Suprapubic skin (tissue), 4 donors: ENCODE data around the gene KLK15. TPM values are rescaled to one million over a fixed set of nuclear protein-coding genes. Genes with fewer than 3 reads are reported as not detected.

ENCODE experiments used
- DNase-seq, 2 donors: peaks; one replicate each; pipeline ENCODE4 v3.0.0-alpha.2; 2019; ENCODE audit warnings: low spot score in 2 of 2
- H3K27ac ChIP-seq: fragments of 200-600 bp; sonication (generic); one replicate; pipeline ENCODE4 v1.5.1; 2019
- H3K27me3 ChIP-seq: fragments of 200-600 bp; sonication (generic); one replicate; pipeline ENCODE4 v1.5.1; 2019
- H3K36me3 ChIP-seq: fragments of 200-600 bp; sonication (generic); one replicate; pipeline ENCODE4 v1.5.1; 2019
- H3K4me1 ChIP-seq: fragments of 200-600 bp; sonication (generic); one replicate; pipeline ENCODE4 v1.5.1; 2019
- H3K4me3 ChIP-seq: fragments of 200-600 bp; sonication (generic); one replicate; pipeline ENCODE4 v1.5.1; 2019; ENCODE audit warnings: mild to moderate bottlenecking
- H3K9me3 ChIP-seq: fragments of 200-600 bp; sonication (generic); one replicate; pipeline ENCODE4 v1.5.1; 2019
- CTCF ChIP-seq, 2 donors: fragments of 200-600 bp in 1 of 2; fragments of 450-650 bp in 1 of 2; sonication (generic) in 1 of 2; IDR thresholded peaks; one replicate each; pipeline ENCODE4 v1.5.1; 2016 to 2019; ENCODE audit warnings: antibody characterized with exemption in 2 of 2, mild to moderate bottlenecking in 1 of 2, moderate library complexity in 1 of 2
- EP300 ChIP-seq: sonication (generic); formaldehyde crosslinking; IDR thresholded peaks from one replicate; pipeline ENCODE4 v1.6.1; 2017; ENCODE audit warnings: antibody characterized with exemption
- POLR2A ChIP-seq, 2 donors: fragments of 450-650 bp; IDR thresholded peaks; one replicate each; pipeline ENCODE4 v1.6.1; 2017; ENCODE audit warnings: antibody characterized with exemption in 2 of 2, mild to moderate bottlenecking in 2 of 2, moderate library complexity in 2 of 2
- POLR2AphosphoS5 ChIP-seq, 3 donors: sonication (generic); formaldehyde crosslinking; IDR thresholded peaks; one replicate each; pipeline ENCODE4 v1.6.1; 2017; ENCODE audit warnings: antibody characterized with exemption in 3 of 3
- WGBS: methylation state at CpG from one replicate; pipeline ENCODE4 v1.1.5; 2018; 5-methylcytosine and 5-hydroxymethylcytosine counted together
- total RNA-seq, 4 donors: library from RNA; depleted of rRNA; stranded (reverse); fragments of >200 nt; gene quantifications; one replicate each; pipeline ENCODE4 v1.1.0, GENCODE V29; 2016

KLK15 gene
- total RNA-seq, 4 donors from 2014 or later = not detected

- Histone ChIP-seq H3K36me3 (no peaks in the 10 kb centered on the region), H3K27ac (no peak overlapping the region), H3K4me3 (no peak overlapping the region), H3K9me3 (no peaks in the 10 kb centered on the region), H3K27me3 (peaks cover 49% of the 10 kb centered on the region), H3K4me1 (peaks cover 20% of the 10 kb centered on the region)
- DNase-seq = no peak
- WGBS = 87% methylated on average over 8 of the region's 8 CpGs
- TF ChIP-seq EP300 (no peak), POLR2A (IDR thresholded peaks at IDR 0.05) (no peak), POLR2AphosphoS5 (IDR thresholded peaks at IDR 0.05) (no peak), CTCF (IDR thresholded peaks at IDR 0.05) (no peak)
Measured at GRCh38 chr19:50832666-50833065, 708 bp downstream of the KLK15 start.

GRCh38 chr19:50831026-50831396 lies 2.4 kb downstream of the KLK15 start:
- H3K27ac ChIP-seq = no peak overlapping the region
- peaks cover 42% of the 10 kb centered on the region for H3K27me3 ChIP-seq
- 79% methylated on average over 3 of the region's 7 CpGs for WGBS
- peaks cover 11% of the 10 kb centered on the region for H3K4me1 ChIP-seq
- H3K36me3 ChIP-seq = no peaks in the 10 kb centered on the region
- no peak for DNase-seq
- H3K9me3 ChIP-seq = no peaks in the 10 kb centered on the region
- H3K4me3 ChIP-seq = no peak overlapping the region
- no peak for TF ChIP-seq POLR2AphosphoS5 (IDR thresholded peaks at IDR 0.05)
- TF ChIP-seq CTCF (IDR thresholded peaks at IDR 0.05) = no peak
- no peak for TF ChIP-seq POLR2A (IDR thresholded peaks at IDR 0.05)
- TF ChIP-seq EP300 = no peak

GRCh38 chr19:50830266-50831025 lies 2.9 kb downstream of the KLK15 start:
- no peak for DNase-seq
- H3K9me3 ChIP-seq = no peaks in the 10 kb centered on the region
- peaks cover 37% of the 10 kb centered on the region for H3K27me3 ChIP-seq
- 53% methylated on average over 15 of the region's 17 CpGs for WGBS
- no peak overlapping the region for H3K27ac ChIP-seq
- H3K4me3 ChIP-seq = no peak overlapping the region
- H3K36me3 ChIP-seq = no peaks in the 10 kb centered on the region
- TF ChIP-seq CTCF (IDR thresholded peaks at IDR 0.05) (no peak), POLR2A (IDR thresholded peaks at IDR 0.05) (no peak), EP300 (no peak), POLR2AphosphoS5 (IDR thresholded peaks at IDR 0.05) (no peak)
- peaks cover 5% of the 10 kb centered on the region for H3K4me1 ChIP-seq

GRCh38 chr19:50829801-50830200 lies 3.6 kb downstream of the KLK15 start:
- H3K27me3 ChIP-seq = peaks cover 32% of the 10 kb centered on the region
- H3K4me1 ChIP-seq = no peaks in the 10 kb centered on the region
- 89% methylated on average over 4 of the region's 5 CpGs for WGBS
- no peak overlapping the region for H3K27ac ChIP-seq
- no peaks in the 10 kb centered on the region for H3K36me3 ChIP-seq
- TF ChIP-seq POLR2A (IDR thresholded peaks at IDR 0.05) (no peak), POLR2AphosphoS5 (IDR thresholded peaks at IDR 0.05) (no peak), CTCF (IDR thresholded peaks at IDR 0.05) (no peak), EP300 (no peak)
- no peak for DNase-seq
- no peaks in the 10 kb centered on the region for H3K9me3 ChIP-seq
- H3K4me3 ChIP-seq = no peak overlapping the region

- DNase-seq = no peak
- no peaks in the 10 kb centered on the region for H3K36me3 ChIP-seq
- H3K4me3 ChIP-seq = no peak overlapping the region
- 85% methylated on average over 14 of the region's 14 CpGs for WGBS
- H3K4me1 ChIP-seq = peaks cover 13% of the 10 kb centered on the region
- H3K27ac ChIP-seq = no peak overlapping the region
- no peaks in the 10 kb centered on the region for H3K9me3 ChIP-seq
- TF ChIP-seq POLR2A (IDR thresholded peaks at IDR 0.05) (no peak), EP300 (no peak), CTCF (IDR thresholded peaks at IDR 0.05) (no peak), POLR2AphosphoS5 (IDR thresholded peaks at IDR 0.05) (no peak)
- peaks cover 31% of the 10 kb centered on the region for H3K27me3 ChIP-seq
Measured at GRCh38 chr19:50827476-50827875, 5.9 kb downstream of the KLK15 start.
